OCI-M1 (cell line): ENCODE results near the gene PRKN.

Experiments
- DNase-seq: peaks from one replicate; lab custom pipeline; 2025; lab: John Stamatoyannopoulos, UW

PRKN gene

DNA sequence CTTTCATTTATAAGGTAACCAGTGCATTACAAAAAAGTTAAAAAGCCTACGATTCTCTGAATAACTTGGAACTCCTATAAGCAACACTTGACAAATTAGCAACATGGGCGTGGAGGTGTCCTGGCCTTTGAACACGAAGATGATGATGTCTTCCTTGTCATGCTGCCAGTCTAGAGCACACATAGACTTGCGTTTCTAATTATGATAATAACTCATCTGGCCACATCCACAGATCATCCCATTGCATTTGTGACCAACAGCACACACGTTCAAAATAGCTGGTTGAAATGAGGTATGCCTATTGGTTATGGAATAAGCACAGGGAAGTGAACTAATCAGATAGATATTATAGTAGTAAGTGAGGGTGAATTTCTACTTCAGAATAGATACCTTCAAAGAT is 608.9 kb downstream of the PRKN start:
- no peak for DNase-seq

DNA sequence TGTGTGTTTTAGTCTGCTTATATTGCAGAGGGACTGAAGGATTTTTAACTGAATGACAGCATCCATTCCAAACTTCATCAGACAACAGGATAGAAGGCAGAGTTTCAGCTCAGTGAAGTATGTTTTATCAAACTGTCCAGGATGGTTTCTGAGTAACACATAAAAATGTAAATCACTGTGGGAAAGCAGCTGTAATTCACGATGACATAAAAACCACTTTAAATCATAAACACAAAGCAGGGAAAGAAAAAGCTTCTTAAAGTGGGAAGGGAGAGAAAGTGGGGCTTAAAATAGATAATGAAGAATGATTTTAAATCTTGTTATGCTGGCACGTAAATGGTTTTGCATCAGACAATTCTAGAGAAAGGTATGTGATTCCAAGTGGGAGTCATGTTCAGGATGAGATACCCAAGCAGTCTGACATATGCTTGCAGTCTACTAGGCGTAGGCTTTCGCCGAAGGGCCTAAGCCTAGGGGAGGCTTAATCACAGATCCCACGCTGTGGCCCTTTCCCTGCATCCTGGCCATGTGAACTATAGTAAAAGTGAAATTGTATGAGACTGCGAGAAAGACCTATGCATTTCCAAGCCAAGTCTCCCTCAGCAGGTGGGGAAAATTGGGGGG is 610.6 kb downstream of the PRKN start:
- DNase-seq: no peak

GRCh38 chr6:162109480-162110050 is 618.0 kb downstream of the PRKN start:
- no peak for DNase-seq

DNA sequence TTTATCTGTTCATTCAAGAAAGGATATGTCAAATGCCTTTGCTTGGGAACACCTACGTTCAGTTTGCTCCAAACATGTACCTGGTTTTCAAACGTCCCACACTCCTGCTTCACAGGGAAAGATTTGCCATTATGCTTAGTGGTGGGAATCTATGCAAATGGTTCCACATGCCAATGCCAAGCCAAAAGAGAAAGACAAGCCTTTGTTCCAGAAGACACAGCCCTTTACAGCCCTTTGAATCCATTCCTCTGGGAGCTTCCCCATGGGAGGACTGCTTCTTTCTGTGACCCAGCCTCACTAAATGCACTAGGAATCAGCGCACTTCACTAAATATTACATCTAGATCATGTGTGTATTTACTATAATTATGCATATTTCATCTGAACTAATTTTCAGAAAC is 619.5 kb downstream of the PRKN start:
- DNase-seq: no peak

DNA sequence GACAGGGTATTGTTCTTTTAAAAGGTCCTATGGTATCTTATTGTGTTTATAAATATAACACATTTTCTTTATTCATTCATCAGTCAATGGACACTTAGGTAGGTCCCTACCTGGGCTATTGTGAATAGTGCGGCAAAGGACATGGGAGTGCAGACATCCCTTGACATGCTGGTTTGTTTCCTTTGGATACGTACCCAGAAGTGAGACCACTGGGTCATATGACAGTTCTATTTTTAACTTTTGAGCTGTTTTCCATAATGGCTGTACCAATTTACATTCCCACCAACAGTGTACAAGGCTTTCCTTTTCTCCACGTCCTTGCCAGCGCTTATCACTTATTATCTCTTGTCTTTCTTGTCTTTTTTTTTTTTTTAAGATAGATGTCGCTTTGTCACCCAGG is 627.5 kb downstream of the PRKN start:
- no peak for DNase-seq

DNA sequence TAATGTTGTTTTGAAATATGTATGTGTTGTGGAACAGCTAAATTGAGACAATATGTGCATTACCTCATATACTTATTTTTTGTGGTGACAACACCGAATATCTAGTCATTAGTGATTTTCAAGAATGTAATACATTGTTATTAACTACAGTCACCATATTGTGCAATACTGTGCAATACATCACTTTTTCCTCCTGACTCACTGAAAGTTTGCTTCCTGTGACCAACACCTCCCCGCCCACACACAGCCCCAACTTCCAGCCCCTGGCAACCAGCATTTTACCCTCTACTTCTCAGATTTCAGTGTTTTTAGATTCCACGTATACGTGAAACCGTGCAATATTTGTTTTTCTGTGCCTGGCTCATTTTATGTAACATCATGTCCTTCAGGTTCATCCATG is 627.9 kb downstream of the PRKN start:
- peak; percentile 77 for DNase-seq

DNA sequence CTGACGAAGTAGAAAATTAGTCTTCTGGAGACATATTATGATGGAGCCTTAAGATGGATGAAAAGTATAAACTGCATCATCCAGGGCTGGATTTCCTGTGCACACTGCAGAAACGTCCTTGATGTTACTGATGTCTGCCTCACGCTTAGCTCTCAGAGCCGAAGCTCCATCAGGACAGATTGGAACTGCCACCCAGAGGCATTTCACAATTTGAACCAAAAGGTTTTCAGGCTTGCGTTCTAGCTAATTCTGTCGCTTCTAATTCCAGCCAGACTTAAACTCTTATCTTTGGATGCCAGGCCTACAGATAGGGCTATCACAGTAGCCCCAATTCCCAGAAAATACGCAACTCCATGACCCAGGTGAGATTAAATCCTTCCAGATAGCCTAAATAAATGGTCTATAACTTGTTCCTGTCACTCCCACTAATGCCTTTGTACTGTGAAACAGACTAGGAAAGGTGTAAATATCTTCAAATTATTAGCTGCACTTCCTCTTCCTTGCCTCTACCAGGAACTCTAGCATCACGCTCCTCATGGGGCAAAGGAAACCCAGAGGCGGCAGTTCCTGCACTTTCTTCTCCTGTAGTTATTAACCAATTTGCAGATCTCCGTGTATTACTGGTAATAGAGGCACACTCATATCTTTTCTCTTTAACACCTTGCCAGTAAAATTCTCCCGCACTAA is 634.6 kb downstream of the PRKN start:
- peak; percentile 39 for DNase-seq

DNA sequence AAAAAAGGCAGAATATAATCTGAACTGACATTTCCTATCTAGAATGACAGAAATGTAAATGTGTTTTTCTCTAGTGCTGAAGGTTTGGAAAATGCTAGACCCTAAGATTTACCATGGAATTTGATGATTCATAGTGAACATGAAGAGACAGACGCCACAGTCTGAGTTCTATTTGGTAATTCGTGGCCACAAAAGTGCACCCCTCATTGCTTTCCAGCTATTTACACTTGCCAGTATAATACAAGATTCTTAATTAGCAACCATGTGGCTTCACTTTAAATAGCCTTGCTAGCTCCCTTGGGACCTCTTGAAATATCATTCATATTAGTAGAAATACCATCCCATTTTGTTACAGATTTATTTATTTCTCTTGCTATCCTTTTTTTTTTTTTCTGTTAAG is 636.8 kb downstream of the PRKN start:
- DNase-seq: no peak

- no peak for DNase-seq
Measured at GRCh38 chr6:162088091-162088490, 639.5 kb downstream of the PRKN start.

DNA sequence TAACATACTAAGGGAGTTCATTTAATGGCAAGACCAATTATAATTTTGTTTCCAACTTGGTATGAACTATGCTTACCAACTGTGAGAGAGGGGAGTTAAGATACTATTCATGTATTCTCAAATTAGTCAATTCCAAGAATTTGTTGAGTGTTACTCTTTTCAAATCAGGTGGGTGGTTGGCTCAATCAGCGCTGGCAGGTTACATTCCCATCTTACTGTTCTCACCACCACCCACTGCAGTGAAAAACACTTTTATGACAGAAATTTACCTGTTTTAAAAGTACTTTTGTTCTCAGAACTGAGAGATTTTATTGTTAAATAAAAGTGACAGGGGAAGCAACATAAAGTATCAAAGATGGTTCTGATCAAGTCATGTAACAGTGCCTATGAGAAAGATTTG is 642.0 kb downstream of the PRKN start:
- DNase-seq: no peak

- DNase-seq: no peak
Measured at GRCh38 chr6:162082520-162082919, 645.0 kb downstream of the PRKN start.

GRCh38 chr6:162078667-162079066 is 648.9 kb downstream of the PRKN start:
- no peak for DNase-seq

- DNase-seq: no peak
Measured at GRCh38 chr6:162078126-162078525, 649.4 kb downstream of the PRKN start.

DNA sequence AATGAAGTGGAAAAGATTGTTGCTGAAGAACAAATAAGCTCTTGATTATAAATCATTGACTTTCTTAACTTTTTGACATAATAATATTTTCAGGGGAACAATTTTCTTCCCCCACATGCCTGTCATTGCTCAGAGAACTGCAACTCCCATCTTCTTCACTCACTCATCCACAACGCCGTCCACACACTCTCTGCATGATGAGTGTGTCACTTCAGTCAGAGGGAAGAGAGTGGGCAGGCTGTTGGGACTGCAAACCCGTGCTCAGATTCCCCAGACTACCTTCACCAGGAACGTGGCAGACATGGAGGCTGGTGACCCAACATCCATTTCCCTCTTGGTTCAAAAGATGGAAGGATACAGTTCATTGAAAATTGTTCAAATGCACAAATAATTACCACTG is 650.8 kb downstream of the PRKN start:
- no peak for DNase-seq

DNA sequence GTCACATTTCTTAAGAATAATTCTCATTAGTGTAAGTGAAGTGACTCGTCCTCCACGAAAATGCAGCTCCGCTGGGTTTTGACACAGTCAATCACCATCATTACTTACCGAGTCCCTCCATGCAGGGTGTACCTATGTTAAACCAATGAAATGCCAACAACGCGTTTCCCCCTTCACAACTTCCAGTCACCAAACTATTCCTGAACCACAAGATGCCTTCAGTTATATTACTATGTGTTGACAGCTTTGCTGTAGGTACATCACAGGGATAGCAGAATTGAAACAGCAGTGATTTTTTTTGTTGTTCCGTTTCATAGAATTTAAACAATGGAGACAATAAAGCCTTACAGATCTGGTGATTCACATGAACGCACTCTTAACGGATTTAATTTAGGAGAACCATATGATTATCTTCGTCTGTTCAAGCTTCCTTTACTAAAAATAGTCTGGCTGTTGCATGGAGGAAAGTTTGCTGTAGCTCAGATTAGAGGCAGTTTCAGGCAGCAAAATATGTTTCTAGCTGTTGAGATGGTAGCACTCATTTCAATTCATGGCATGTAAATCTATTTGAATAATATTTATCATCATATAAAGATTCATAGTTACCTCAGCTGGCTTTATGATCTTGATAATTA is 652.8 kb downstream of the PRKN start:
- no peak for DNase-seq

DNA sequence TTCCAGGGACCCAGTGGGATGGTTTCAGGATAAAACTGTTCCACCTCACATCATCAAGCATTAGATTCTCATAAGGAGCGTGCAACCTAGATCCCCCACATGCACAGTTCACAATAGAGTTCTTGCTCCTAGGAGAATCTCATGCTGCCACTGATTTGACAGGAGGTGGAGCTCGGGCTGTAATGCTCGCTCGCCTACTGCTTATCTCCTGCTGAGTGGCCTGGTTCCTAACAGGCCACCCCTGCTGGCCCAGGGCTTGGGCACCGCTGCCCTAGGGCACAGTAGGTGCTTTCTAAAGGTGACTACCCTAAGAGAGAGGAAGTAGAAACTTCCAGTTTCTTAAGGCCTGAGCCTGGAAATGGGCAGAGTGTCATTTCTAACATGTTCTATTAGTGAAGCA is 656.9 kb downstream of the PRKN start:
- DNase-seq: no peak

GRCh38 chr6:162069995-162070394 is 657.6 kb downstream of the PRKN start:
- no peak for DNase-seq

- DNase-seq: no peak
Measured at GRCh38 chr6:162068340-162068739, 659.2 kb downstream of the PRKN start.

DNA sequence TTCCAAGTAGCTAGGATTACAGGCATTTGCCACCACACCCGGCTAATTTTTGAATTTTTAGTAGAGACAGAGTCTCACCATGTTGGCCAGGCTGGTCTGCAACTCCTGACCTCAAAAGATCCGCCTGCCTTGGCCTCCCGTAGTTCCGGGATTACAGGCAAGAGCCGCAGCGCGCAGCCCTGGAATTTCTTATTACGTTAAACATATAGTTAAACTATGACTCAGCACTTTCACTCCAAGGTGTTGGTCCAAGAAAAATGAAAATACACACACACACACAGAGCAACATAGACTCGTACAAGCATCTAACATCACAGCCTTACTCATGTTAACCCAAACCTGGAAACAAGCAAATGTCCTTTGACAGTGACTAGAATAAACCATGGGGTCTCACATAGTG is 663.9 kb downstream of the PRKN start:
- DNase-seq: no peak

DNA sequence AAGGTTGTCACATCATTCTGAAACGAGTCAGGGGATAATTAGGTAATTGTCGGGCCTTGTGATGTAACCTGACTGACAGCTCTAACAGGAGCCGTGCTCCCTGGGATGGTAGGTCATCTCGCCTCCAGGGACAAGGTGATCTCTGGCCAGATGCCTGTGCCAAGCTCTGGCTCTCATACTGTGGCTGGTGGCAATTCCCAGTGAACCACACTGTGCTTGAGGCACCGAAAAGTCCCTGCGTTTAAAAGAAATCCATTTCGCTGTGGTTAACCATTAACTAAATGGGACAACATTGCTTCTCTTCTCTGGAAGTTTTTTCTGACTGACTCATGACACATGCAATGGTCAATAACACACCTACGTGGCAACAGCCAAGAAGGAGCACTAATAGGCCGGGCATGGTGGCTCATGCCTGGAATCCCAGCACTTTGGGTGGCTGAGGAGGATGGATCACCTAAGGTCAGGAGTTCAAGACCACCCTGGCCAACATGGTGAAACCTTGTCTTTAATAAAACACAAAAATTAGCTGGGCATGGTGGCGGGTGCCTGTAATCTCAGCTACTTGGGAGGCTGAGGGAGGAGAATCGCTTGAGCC is 669.2 kb downstream of the PRKN start:
- DNase-seq: no peak

DNA sequence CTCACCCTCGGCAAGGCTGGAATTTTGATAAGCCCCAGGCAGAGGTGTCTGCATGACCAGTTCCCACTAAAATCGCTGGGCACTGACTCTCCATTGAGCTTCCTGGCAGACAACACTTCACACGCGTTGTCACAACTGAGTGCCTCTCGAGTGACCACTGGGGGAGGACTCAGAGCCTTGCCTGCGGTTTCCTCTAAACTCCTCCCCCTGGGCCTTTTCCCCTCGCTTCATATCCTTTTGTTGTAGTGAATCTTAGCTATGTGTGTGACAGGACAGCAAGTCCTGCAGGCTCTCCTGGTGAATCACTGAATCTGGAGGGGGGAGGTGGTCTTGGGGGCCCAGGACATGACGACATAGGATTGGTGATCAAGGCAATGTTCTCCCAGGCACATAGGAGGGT is 670.8 kb downstream of the PRKN start:
- DNase-seq: peak; percentile 43

- no peak for DNase-seq
Measured at GRCh38 chr6:162056061-162056460, 671.5 kb downstream of the PRKN start.

DNA sequence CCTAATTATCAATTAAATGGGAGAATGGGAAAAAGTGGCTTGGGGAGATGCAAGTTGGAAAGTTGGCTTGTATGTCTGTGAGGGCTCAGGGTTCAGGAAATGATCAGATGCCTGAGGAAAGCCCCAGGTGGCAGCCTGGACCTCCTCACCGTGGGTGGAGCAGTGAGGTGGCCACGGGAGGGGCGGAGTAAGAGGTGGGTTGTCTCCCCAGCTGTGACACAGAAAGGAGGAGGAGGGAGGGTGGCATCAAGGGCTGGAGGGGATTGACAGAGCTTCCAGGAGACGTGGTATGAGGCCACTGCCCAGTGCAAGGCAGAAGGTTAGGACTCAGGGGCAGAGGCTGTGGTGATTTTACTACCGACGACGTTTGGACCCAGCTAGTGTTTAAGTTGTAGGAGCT is 672.2 kb downstream of the PRKN start:
- no peak for DNase-seq
